Stimulated activated CD4-positive, alpha-beta T cell treated with anti-CD3 and anti-CD28 coated beads, TNF-alpha, amount 100 ng/mL, for 48 hours (primary cell): ENCODE results near the gene ADI1.
"Not testable (repeated sequence)": the region's sequence is repeated elsewhere in the genome, so short reads cannot be mapped to it uniquely, and the experiment has no call there.

ENCODE experiments used
- DNase-seq, 3 donors: peaks; one replicate each; pipeline ENCODE4 v3.0.0-alpha.2; 2020; ENCODE audit warnings: low read depth in 3 of 3

ADI1 gene

GRCh38 chr2:3529316-3530025 lies 10.1 kb upstream of the ADI1 start:
- DNase-seq, result no peak

GRCh38 chr2:3527886-3528785 lies 8.8 kb upstream of the ADI1 start:
- DNase-seq, result no peak

- no peak for DNase-seq
Observed at GRCh38 chr2:3526871-3527270, 7.5 kb upstream of the ADI1 start.

- no peak for DNase-seq
Observed at GRCh38 chr2:3523551-3524041, 4.3 kb upstream of the ADI1 start.

GRCh38 chr2:3522961-3523421 lies 3.7 kb upstream of the ADI1 start:
- no peak for DNase-seq

- DNase-seq, result no peak
Observed at GRCh38 chr2:3520591-3520990, 1.3 kb upstream of the ADI1 start.

- DNase-seq, result peak; percentile 92 to 98 (median 97)
Observed at GRCh38 chr2:3518496-3519254, 656 bp downstream of the ADI1 start.

- DNase-seq, result no peak
Observed at GRCh38 chr2:3517948-3518495, 1.3 kb downstream of the ADI1 start.

GRCh38 chr2:3516831-3517230 lies 2.5 kb downstream of the ADI1 start:
- DNase-seq, result no peak

GRCh38 chr2:3515438-3515837 lies 3.9 kb downstream of the ADI1 start:
- not testable (repeated sequence) for DNase-seq

- no peak for DNase-seq
Observed at GRCh38 chr2:3513026-3513810, 6.1 kb downstream of the ADI1 start.

- DNase-seq, result no peak
Observed at GRCh38 chr2:3512086-3512485, 7.2 kb downstream of the ADI1 start.

- DNase-seq, result no peak
Observed at GRCh38 chr2:3505771-3506170, 13.6 kb downstream of the ADI1 start.

- no peak for DNase-seq
Observed at GRCh38 chr2:3504741-3505140, 14.6 kb downstream of the ADI1 start.

- no peak for DNase-seq
Observed at GRCh38 chr2:3503483-3503882, 15.8 kb downstream of the ADI1 start.

GRCh38 chr2:3503046-3503445 lies 16.3 kb downstream of the ADI1 start:
- DNase-seq, result no peak

GRCh38 chr2:3500326-3500899 lies 18.9 kb downstream of the ADI1 start:
- DNase-seq, result no peak

GRCh38 chr2:3498783-3499394 lies 20.4 kb downstream of the ADI1 start:
- DNase-seq, result no peak

- DNase-seq, result not testable (repeated sequence)
Observed at GRCh38 chr2:3496708-3497080, 22.6 kb downstream of the ADI1 start.

- no peak for DNase-seq
Observed at GRCh38 chr2:3494984-3495666, 24.2 kb downstream of the ADI1 start.
